GM21717 (cell line): Measurements from ENCODE around the gene NXPH1.

Experiments used
- ATAC-seq: cut with Tn5 transposase; IDR thresholded peaks from one replicate; pipeline ENCODE4 v1.9.1; 2021; ENCODE audit warnings: mild to moderate bottlenecking, moderate library complexity; ENCODE audit not compliant: unreplicated experiment

Gene NXPH1

DNA sequence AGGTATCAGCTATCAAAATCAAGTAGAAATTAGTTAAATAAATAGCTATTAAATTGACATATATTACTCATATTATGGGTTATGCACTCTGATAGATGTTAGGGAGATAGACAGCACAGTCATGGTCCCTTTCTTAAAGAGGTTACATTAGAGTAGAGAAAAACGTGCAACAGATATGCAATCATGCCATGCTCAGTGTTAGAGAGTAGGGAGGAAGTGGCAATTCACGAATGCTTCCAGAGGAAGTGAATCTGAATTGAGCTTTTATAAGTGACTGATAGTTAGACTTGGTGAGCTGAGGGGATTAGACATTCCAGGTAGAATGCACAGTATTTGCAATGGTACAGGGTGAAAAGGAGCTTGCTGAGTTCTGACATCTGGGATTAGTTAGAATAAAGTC is 349.8 kb downstream of the NXPH1 start:
- ATAC-seq: no peak

DNA sequence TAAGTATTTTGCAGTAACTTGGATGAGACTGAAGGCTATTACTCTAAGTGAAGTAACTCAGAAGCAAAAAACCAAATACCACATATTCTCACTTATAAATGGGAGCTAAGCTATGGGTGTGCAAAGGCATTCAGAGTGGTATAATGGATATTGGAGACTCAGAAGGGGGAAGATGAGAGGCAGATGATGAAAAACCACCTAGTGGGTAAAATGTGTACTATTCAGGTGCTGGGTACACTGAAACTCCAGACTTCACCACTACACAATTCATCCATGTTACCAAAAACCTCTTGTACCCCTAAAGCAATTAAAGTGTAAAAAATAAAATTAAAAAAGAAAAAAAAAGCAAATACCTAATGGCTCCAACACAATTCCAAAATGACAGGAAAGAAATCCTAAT is 351.7 kb downstream of the NXPH1 start:
- ATAC-seq: no peak

- no peak for ATAC-seq
Measured at GRCh38 chr7:8800986-8801385, 367.6 kb downstream of the NXPH1 start.
